Measurements from ENCODE around the gene AMER2.

DNA sequence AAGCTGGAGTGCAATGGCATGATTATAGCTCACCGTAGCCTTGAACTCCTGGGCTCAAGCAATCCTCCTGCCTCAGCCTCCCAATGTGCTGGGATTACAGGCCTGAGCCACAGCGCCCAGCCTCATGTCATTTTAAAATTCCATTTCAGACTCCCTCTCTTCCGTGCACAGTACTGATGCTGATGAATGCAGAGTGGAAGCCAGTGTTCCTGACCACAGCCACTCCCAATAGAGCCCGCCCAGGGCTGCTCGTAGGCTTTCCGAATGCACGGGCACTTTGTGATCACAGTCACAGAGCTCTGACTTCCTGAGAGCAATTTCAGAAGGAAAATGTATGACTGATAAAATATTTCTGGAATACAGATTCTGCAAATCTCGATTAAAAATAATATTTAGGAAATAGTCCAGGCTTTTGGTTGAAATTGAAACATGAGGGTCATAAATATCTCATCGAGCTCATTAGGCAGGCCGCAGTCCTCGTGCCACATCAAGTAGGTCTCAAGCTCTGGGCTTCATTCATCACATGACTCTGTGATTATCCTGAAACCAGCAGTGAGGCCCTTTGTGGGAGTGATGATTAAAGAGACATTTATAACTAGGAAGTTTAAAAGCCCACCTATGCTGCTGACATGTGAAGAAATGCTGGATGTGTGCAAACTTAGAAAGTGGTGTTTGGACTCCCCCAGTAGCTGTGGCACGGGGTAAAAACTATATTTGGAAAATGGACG, 38.9 kb upstream of the AMER2 start:
- TF ChIP-seq, protein P1, sequence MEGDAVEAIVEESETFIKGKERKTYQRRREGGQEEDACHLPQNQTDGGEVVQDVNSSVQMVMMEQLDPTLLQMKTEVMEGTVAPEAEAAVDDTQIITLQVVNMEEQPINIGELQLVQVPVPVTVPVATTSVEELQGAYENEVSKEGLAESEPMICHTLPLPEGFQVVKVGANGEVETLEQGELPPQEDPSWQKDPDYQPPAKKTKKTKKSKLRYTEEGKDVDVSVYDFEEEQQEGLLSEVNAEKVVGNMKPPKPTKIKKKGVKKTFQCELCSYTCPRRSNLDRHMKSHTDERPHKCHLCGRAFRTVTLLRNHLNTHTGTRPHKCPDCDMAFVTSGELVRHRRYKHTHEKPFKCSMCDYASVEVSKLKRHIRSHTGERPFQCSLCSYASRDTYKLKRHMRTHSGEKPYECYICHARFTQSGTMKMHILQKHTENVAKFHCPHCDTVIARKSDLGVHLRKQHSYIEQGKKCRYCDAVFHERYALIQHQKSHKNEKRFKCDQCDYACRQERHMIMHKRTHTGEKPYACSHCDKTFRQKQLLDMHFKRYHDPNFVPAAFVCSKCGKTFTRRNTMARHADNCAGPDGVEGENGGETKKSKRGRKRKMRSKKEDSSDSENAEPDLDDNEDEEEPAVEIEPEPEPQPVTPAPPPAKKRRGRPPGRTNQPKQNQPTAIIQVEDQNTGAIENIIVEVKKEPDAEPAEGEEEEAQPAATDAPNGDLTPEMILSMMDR (IDR thresholded peaks at IDR 0.05): no peak
- no peak for TF ChIP-seq POLR2A (IDR thresholded peaks at IDR 0.05)

All from testis (tissue), 2 donors.